HS-5 (cell line): ENCODE measurements around the gene CELSR1.
"Not testable (repeated sequence)": the region's sequence is repeated elsewhere in the genome, so short reads cannot be mapped to it uniquely, and the experiment has no call there.

Experiments used
- DNase-seq: peaks from one replicate; pipeline ENCODE4 v3.0.0-alpha.2; 2012; ENCODE audit warnings: low read depth

The CELSR1 gene

DNA sequence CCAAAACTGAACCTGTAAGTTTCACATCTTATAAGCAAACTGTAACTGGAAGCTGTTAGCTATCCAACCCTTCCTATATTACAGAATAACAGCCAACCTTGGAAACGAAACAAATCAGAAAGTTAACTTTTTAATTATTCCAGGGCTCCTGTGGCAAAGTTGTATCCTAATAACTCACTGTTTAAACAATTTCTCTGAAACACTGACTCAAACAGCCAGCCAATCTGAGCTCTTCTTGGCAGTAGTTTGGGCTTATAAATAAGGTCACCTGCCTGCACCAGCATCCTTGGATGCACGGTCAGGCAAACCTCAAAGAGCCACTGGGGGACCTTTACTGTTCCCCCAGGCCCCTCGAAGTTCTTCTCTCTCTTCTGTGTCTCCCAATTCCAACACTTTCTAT lies 5.0 kb downstream of the CELSR1 start:
- no peak for DNase-seq

DNA sequence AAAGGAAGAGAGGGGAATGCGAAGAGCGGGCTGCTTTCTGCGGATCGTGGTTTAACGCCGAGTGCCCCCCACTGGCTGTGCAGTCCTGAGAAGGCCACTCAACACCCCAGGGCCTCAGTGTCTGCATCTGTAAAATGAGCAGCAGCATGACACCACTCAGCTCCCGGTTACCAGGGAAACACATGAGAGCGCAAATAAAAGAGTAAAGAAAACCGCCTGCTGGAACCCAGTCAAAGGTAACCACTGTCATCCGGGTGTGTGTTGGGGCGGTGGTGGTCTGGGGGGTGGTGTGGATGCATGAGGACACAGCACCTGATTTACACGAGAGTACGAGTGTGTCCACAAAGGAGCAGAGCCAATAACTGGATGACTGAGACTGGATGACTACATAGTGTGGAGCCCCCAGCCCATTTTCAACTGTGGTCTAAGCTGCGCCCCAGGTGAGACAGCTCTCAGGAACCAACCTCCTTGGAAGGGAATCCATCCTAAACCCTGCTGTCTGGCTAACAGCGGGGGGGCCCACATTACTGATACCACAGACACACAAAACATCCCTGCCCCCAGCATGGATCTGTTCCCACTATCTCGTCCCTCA lies 5.7 kb downstream of the CELSR1 start:
- no peak for DNase-seq

DNA sequence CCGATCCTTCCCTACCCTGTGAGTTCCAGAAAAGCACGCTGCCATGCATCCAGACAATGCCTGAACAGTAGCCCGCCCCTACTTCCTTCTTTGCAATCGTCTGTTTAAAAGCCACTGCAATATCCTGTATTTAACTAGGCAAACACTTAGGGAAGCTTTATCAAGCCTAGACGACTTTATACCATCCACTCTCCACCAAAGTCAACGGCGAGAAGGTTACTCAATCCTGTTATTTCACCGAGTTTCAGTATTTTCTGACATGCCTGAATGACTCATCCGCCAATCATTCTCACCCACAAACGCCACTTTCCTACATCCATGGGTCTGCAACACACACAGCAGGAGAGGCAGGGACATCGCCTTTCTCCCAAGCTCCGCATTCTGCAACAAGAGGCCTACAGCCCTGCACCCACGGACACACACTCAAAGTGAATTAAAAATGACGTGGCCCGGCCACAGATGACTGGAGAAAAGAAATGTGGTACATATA lies 9.3 kb downstream of the CELSR1 start:
- peak; percentile 66 for DNase-seq

DNA sequence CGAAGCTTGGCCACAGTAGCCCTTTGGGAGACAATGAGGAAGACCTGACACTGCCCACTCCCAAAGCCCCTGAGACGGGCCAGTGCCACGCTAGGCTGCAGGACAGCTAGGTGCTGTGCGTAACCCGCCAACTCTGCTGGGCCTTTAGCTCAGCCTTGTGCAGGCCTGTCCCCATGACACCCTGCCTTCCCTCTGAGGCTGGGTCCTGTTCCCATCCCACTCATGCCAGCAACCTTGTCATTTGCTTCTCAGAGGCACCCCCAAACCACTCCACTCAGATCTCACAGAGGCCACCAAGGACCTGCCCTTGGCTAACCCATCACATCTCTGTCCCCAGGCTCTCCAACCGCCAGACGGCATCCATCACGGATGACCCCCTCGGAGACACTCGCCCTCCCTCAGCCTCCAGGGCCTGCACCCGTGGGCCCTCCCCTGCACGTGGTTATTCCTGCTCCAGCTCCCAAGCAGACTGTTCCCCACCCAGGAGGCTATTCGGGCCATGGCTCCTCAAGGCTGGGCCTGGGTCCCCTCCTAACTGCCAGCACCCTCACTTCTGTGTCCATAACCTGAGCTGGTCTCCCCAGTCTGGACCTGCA lies 11.1 kb downstream of the CELSR1 start:
- DNase-seq: no peak

DNA sequence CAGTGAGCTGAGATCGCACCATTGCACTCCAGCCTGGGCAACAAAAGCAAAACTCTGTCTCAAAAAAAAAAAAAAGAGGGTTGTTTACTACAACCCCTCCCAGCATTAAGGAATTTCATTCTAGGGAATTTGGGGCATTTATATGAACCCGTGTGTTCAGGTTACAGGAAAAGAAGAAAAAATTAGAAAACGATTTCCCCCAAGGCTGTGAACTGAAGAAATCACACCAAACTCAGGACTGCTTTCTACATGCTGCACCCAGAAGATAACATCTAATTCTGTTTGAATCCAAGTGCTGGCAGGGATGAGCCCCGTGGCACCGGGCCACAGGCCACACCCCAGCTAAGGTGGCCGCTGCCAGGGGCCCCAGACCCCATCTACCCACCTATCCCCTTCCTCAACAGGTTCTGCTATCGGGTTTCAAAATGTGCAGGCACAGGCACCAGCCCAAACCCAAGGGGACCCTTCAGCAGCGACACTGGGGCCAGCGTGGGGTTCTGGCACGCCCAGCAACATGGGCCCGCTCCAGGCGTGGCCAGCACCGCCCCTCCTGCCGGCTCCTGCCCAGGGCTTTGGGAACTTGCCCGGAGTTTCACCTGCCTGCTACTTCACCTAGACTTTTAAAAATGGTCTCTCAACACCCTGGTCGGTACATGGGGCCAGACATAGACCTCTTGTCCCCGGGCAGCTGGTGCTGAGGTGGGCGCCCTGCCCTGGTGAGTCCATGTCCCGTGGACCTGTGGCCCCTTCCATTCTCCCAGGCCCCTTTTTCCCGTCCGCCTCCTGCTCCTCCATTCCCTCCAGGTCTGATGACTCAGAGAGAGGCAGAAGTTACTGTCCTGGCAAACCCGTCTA lies 11.8 kb downstream of the CELSR1 start:
- DNase-seq: no peak

DNA sequence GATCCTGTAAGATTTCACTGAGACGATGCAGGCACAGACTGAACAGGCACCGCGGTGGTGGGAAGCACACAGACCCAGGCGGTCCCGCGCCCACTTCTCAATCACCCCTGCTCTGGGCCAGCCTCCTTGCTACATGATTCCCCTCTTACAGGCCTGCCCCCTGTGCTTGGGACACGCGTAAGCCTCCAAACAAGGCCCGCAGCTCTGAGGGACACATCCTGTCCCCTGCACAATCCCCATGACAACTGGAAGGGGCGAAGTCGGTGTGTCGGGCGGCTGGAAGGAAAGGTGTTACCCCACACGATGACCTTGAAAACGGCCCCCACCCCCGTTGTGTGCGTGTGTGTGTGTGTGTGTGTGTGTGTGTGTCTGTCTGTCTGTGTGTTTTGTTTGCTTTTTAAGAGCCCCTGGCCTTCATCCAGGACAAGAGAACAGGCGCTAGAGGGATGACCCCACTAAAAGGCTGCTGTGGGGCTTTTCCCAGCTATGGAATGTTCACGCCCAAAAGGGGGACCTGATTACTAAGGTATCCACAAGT lies 13.1 kb downstream of the CELSR1 start:
- DNase-seq: no peak

DNA sequence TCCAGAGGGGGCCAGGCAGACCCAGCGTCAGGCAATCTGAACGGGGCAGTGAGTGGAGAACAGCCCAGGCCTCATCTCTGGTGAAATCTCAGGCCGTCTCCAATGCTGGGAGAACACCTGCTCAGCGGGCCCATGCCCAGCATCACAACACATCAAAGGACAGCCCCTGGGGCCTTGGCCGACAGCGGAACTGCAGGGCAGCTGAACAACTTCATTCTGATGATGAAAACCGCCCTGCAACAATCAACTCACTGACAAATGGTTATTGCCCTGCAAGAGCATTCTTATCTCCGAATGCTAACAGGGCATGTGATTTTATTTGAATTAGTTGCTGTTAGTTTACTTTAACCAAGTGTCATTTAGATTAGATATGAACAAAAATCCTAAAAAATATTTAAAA lies 14.6 kb downstream of the CELSR1 start:
- no peak for DNase-seq

DNA sequence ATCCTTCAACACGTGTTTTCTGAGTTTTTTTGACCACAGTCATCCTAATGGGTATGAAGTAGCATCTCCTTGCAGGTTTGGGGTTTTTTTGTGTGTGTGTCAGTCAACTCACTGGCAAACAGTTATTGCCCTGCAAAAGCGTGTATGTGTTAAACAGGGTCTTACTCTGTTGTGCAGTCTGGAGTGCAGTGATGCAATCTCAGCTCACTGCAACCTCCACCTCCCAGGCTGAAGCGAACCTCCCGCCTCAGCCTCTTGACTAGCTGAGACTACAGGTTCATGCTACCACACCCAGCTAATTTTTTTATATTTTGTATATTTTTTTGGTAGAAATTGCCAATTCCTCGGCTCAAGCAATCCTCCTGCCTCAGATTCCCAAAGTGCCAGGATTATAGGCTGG lies 15.4 kb downstream of the CELSR1 start:
- DNase-seq: no peak

DNA sequence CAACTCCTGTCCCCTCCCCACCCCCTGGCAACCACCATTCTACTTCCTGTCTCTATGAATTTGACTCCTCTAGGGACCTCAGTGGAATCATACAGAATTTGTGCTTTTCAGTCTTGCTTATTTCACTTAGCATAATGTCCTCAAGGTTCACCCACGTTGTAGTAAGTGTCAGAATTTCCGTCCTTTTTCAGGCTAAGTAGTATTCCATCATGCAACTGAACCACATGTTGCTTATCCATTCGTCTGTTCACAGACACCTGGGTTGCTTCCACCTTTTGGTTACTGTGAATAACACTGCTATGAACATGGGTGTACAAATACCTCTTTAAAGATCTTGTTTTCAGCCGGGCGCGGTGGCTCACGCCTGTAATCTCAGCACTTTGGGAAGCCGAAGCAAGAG lies 16.5 kb downstream of the CELSR1 start:
- no peak for DNase-seq

DNA sequence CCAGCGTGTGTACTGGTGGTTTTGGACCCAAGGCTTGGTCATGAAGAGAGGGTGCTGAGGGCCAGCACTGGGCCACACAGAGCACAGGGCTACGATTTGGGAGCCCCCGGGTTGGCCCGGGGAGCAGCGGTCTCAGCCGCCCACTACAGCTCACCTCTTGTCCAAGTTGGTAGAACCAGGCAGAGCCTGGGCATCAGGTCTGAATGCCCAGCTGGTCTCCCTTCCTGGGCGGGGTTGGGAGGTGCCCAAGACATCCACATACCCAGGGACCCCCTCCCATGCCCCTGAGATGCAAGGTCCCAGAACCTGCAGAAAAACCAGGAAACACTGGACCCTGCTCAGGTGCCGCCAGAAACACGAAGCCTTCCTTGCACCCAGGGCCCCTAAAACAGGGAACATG lies 18.0 kb downstream of the CELSR1 start:
- no peak for DNase-seq

DNA sequence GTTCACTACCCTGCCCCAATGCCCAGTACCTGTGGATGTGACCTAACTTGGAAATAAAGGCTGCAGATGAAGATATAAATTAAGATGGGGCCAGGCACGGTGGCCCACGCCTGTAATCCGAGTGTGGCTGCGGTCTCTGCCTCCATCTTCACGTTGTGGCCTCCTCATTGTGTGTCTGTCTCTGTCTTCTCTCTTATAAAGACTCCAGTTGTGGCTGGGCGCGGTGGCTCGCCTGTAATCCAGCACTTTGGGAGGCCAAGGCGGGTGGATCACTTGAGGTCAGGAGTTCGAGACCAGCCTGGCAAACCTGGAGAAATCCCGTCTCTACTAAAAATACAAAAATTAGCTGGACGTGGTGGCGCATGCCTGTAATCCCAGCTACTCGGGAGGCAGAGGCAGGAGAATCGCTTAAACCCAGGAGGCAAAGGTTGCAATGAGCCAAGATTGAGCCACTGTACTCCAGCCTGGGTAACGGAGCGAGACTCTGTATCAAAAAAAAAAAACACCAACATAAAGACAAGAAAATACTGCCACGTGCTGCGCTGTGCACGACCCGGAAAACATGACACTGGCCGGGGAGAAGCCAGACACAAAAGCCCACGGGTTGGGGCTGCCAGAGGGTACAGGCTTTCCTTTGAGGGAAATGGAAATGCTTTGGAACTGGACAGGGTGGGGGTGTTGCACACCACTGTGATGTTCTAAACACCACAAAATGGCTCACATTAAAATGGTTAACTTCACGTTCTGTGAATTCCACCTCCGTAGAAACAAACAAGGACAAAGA lies 18.7 kb downstream of the CELSR1 start:
- DNase-seq: no peak

DNA sequence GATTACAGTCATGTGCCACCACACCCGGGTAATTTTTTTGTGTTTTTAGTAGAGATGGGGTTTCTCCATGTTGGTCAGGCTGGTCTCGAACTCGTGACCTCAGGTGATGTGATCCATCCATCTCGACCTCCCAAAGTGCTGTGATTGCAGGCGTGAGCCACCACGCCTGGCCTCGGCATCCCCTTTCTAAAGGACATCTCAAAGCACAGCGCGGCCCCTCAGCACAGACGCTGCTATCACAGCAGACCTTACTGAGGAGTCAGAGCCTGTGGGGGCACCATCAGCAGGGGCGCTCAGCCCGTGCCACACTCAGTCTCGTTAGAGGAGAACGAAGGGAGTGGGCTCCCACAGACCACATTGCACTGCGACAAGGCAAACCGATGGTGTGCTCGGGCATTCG lies 19.4 kb downstream of the CELSR1 start:
- no peak for DNase-seq

DNA sequence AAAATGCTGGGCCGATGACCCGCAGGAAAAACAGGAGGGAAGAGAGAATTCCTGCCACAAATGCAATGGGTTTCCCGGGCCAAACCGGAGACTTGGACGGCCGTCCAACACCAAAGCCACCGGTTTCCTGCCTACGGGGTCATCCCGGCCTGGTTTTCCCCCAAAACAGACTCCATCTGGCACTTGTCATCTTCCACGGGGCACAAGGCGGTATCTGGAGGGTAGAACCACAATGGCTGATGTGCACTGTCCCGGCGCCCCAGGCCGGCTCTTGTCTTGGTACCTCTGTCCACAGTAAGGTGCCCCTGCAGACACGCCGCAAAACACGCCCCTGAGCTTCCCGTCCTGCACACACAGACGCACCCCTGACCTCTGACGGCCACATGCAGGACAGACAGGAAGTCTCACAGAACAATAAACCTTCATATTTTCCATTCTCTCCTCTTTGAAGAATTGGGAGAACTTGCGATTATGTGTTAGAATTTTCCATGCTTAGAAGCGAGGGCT lies 20.1 kb downstream of the CELSR1 start:
- DNase-seq: no peak

DNA sequence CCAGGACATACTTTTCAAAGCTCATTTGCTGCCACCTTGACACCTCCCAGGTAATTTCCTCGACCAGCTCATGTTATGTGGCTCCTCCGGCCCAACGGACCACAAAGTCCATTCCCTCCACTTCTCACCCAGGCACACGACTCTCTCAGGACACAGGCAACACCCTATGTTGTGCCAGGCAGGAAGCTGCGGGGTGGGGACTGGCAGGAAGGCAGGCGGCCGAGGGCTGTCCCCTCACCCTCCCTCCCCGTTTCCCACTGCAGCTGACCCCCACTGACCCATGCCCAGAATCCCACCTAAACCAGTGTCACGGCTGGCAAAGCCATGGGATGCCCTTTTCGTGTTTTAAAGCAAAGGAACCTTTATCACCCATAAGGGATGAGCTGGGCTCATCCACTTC lies 20.8 kb downstream of the CELSR1 start:
- no peak for DNase-seq

DNA sequence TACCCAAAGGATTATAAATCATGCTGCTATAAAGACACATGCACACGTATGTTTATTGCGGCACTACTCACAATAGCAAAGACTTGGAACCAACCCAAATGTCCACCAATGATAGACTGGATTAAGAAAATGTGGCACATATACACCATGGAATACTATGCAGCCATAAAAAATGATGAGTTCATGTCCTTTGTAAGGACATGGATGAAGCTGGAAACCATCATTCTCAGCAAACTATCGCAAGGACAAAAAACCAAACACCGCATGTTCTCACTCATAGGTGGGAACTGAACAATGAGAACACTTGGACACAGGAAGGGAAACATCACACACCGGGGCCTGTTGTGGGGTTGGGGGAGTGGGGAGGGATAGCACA lies 21.3 kb downstream of the CELSR1 start:
- DNase-seq: not testable (repeated sequence)

DNA sequence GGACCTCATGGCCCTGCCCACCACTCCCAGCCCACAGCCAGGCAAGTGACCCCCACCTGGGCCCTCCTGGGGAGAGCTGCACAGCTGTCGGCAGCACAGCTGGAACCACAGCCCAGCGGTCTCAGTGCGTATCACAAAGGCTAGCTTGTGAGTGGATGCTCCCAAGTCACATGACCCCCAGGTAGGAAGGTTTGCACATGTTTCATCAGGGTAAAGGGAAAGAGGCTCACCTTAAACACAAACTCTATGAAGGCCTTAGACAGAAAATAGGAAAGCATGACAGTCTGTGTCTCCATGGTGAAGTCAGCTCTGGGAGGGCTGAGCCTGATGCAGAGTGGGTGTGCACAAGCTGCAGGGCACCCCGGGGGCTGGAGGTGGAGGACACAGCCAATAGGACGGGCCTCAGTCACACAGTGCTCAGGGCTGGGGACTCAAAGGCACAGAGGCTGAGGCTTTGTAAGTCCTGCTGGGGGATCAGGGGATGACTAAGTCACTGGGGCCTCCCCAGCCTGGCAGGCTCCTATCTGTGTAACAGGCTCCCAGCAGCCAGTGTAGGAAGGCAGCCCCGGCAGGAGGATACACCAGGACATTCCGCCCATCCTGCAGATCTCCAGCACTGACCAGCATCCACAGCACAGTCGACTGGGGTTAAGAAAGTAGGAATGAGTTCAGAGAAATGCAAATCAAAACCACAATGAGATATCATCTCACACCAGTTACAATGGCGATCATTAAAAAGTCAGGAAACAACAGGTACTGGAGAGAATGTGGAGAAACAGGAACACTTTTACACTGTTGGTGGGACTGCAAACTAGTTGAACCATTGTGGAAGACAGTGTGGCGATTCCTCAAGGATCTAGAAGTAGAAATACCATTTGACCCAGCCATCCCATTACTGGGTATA lies 22.0 kb downstream of the CELSR1 start:
- no peak for DNase-seq

DNA sequence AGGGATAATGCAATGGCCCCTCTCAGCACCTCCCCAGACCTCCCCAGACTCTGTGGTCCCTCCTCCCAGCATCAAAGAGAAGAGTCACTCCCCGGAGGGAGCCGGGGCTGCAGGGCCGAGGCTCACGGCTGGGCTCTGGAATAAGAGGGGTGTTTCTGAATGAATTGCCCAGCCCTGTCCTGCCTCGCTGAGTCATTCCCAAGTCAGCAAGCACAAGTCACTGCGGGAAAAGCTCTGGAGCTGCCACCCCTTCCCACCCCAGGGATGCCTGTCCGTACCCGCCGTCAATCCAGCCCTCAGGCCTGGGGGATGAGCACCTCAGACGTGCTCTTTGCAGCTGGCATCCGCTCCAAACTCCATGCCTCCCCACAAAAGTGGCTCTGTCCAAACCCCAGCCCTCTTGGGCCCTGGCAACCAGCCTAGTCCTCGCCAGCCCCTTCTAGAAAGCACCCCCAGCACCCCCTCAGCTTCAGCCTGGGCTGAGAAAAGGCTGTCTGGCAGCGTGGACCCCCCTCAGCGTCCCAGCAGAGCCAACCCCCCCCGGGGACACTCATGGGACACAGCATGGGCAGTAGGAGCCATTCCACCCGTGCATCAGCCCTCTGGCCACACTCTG lies 22.7 kb downstream of the CELSR1 start:
- DNase-seq: no peak

DNA sequence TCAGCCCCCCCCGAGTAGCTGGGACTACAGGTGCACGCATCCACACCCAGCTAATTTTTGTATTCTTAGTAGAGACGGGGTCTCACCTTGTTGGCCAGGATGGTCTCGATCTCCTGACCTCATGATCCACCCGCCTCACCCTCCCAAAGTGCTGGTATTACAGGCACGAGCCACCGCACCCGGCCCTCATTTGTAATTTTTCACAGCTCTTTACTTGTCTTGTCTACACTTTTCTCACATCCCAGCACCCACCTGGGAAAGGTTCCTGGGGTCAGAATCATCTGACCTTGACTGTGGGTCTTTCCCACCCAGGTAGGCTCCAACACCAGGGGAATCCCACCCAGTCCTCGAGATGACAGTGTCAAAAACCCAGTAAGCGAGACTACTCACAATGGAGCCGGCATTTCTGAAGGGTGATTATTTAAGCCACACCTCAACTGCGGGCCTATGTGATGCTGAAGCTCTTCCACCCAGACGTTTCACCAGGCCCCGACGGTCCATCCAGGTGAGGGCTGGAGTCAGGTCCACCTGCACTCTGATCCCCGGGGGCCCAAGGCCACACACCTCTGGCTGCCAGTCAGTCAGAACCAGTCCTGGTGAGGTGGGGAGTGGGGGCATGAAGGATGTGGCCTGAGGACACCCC lies 23.4 kb downstream of the CELSR1 start:
- DNase-seq: no peak

DNA sequence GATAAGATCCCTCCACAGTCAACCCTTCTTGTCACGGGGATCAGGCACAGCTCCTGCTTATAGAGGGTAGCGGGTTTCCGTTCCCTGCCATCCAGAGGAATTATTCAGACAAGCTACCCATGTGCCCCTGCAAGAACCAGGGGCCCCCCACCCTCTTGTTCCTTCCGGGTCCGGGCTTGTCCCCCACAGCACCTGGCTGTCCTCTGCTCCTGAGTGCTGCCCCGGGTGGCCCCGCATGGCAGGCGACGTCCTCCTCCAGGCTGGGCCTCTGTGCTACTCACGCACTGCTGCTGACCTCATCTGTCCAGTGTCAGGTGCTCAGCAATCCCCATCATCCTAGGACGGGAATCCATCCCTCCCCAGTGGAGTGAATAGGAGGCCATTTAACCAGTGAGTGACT lies 24.7 kb downstream of the CELSR1 start:
- no peak for DNase-seq

DNA sequence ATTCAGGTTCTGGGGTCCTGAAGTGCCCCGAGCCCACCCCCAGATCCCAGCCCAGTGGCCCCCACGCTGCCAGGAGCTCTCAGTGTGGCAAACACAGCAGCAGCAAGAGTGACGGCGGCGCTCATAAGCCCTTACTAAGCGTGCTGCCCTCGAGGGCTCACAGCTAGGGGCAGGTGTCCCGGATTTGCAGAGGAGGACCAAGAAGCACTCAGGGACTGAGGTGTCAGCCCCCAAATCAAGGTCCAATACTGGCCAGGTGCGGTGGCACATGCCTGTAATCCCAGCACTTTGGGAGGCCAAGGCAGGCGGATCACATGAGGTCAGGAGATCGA lies 25.4 kb downstream of the CELSR1 start:
- DNase-seq: no peak
